ENCODE measurements around the gene LCE1A.

LCE1A gene

DNA sequence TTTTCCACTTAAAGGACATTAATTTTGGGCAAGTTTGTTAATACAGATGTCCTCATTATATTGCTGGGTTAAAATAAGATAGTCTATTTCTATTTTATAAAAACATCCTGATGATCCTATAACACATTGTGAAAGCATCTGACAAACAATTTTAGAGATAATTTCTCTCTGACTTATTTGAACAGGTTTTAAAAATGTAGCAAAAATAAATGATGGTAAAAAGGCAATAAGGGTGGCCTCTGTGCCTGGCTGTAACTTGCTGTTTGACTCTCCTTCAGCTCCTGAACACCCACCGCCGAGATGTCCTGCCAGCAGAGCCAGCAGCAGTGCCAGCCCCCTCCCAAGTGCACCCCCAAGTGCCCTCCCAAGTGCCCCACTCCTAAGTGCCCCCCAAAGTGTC, at the start of gene LCE1A:
Gene LCE1A, plus strand, starts transcription at position 301 of the 400 bp plus-strand sequence. Its CDS starts 0 bp downstream, at position 301.
- no peak for DNase-seq (ENCODE audit: low spot score)

GRCh38 chr1:152777510-152778137, 49.6 kb upstream of the LCE1A start:
- peak; percentile 10 for DNase-seq (ENCODE audit: low spot score)

GRCh38 chr1:152783095-152783494, 44.2 kb upstream of the LCE1A start:
- DNase-seq (ENCODE audit: low spot score) = no peak

DNA sequence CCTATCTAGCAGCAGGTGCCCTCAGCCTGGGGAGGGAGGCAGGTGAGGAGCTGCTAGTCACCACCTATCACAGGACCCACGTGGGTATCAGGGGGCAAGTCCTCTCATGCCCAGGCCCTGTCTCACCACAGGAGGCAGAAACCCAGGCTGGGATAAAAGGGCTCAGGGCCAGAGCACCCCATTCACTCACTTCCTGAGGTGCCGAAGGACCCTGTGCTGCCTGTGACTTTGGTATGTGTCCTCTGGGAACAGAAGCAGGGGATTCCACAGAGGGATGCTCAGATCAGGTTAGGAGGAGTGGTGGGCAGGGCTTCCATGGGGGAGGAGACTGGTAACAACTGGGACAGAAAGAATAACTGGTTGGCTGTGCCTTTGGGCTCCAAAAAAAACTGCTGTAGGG, 41.2 kb upstream of the LCE1A start, which contains the start of gene LCE1E:
Gene LCE1E, plus strand, starts transcription at position 181 of the 400 bp plus-strand sequence. CDS start 1,043 bp downstream, outside the sequence.
- no peak for DNase-seq (ENCODE audit: low spot score)

- no peak for DNase-seq (ENCODE audit: low spot score)
Observed at GRCh38 chr1:152795686-152796085, 31.6 kb upstream of the LCE1A start.

- DNase-seq (ENCODE audit: low spot score) = no peak
Observed at GRCh38 chr1:152796421-152796820, 30.9 kb upstream of the LCE1A start, which contains the start of gene LCE1D. Gene LCE1D (plus strand): TSS chr1:152796721. CDS start chr1:152797795, 1,074 bp downstream.

DNA sequence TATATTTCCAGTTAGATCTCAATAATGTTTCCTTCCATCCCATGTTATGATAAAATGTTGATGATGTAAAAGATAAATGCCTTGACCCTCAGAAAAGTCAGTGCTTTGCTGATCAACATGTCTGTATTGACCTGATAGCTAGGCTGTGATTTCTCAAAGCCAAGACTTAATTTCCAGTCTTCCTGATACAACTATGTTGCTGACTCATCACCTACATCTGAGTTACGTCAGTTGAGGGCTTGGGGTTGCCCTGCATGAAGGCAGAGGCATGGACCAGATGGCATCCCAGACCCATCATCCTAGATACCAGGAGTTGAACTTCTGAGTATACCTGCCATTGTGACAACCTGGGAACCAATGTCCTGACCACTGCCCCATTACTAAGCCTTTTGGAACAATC, 25.9 kb upstream of the LCE1A start:
- DNase-seq (ENCODE audit: low spot score) = no peak

DNA sequence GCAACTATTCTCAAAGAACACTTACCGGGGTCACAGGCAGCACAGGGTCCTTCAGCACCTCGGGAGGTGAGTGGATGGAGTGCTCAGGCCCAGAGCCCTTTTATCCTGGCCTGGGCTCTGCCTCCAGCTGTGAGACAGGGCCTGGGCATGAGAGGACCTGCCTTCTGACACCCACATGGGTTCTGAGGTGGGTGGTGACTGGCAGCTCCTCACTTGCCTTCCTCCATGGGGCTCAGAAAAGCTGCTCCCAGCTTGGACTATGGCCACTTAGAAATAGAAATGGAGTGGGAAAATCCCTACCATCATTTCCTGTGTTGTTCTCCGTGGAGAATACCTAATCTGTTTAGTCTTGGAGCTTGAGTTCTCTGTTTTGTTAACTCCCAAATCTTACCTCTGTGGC, 20.7 kb upstream of the LCE1A start, which contains the start of gene LCE1C:
Gene LCE1C, minus strand, starts transcription at position 76 of the 400 bp plus-strand sequence. CDS start 1,173 bp downstream, outside the sequence.
- no peak for DNase-seq (ENCODE audit: low spot score)

DNA sequence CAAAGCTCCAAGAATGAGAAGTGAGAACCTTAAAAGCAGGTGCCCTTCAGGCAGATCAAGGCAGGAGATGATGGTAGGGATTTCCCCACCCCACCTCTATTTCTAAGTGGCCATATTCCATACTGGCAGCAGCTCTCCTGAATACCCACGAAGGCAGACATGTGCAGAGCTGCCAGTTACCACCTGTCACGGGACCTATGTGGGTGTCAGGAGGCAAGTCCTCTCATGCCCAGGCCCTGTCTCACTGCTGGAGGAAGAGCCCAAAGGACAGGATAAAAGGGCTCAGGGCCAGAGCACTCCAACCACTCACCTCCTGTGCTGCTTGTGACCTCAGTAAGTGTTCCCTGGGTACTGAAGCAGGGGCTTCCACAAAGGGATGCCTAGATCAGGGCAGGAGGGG, 16.2 kb upstream of the LCE1A start:
- DNase-seq (ENCODE audit: low spot score) = no peak

GRCh38 chr1:152811671-152812070, 15.6 kb upstream of the LCE1A start, which contains the start of gene LCE1B:
Gene LCE1B (plus strand): TSS chr1:152811971. CDS start chr1:152812447, 476 bp downstream.
- no peak for DNase-seq (ENCODE audit: low spot score)

GRCh38 chr1:152817309-152817708, 10.0 kb upstream of the LCE1A start:
- no peak for DNase-seq (ENCODE audit: low spot score)

DNA sequence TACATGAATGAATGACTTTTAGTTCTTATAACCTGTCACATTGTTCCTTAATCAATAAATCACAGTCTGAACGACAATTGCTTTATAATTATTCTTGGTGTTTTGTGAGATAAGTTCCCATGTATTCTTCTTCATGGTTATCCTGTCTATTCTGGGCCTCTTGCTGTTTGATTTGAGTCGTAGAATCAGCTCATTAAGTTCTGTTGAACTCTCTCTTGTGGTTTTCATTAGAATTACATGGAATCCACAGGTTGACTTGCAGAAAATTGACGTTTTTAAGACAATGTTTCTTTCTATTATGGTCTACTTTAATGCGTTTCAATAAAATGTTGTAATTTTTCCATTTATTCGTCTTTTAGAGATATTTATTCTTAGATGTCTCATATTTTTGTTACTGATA, 4.0 kb upstream of the LCE1A start:
- no peak for DNase-seq (ENCODE audit: low spot score)

DNA sequence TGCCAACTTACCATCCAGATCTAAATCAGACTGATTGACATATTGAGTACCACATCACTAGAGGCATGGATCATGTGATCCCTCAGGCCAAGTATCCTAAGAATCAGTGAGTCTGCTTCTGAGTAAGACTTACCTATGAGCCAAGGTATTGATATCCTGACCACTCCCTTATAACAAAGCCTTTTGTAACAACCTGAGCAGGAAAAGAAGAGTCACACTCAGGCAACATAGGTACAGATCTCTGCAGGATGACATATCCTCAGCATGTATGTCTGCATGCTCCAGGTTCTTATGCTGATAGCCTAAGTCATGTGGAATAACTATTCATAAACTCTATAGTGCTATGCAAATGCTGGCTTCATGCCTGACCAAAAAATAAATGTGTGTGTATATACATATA, 2.3 kb upstream of the LCE1A start:
- DNase-seq (ENCODE audit: low spot score) = no peak

GRCh38 chr1:152836870-152837269, 9.6 kb downstream of the LCE1A start:
- DNase-seq (ENCODE audit: low spot score) = no peak

GRCh38 chr1:152842556-152842955, 15.3 kb downstream of the LCE1A start, which contains the start of gene LCE6A:
Gene LCE6A (plus strand): TSS chr1:152842856. CDS start chr1:152843521, 665 bp downstream.
- no peak for DNase-seq (ENCODE audit: low spot score)

GRCh38 chr1:152855661-152856060, 28.4 kb downstream of the LCE1A start:
- no peak for DNase-seq (ENCODE audit: low spot score)

- DNase-seq (ENCODE audit: low spot score) = no peak
Observed at GRCh38 chr1:152858062-152858461, 30.8 kb downstream of the LCE1A start.

GRCh38 chr1:152859696-152860095, 32.4 kb downstream of the LCE1A start, which contains the start of gene LCE7A:
Gene LCE7A (plus strand): TSS chr1:152859996. CDS start chr1:152860698, 702 bp downstream.
- DNase-seq (ENCODE audit: low spot score) = no peak

DNA sequence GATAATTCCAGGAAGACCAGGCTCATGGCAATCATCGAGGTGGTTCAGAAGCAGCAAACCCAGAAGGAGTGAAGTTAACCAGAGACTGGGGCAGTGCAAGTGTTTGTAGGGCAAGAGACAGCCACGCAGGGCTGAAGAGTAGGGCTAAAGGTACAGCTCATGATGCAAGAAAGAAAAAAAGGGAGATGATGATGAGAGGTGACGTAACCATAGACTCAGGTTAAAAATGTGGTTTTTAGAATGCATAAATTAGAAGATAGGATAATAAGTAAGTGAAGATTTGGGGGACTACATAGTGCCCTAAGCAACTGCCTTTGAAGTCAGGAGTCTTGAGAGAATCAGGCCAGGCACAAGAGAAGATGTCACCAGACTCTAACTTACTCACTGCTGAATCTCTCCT, 32.9 kb downstream of the LCE1A start:
- no peak for DNase-seq (ENCODE audit: low spot score)

GRCh38 chr1:152861374-152861773, 34.1 kb downstream of the LCE1A start:
- no peak for DNase-seq (ENCODE audit: low spot score)

GRCh38 chr1:152864443-152864842, 37.2 kb downstream of the LCE1A start:
- DNase-seq (ENCODE audit: low spot score) = no peak

GRCh38 chr1:152866321-152866720, 39.0 kb downstream of the LCE1A start:
- peak; percentile 7 for DNase-seq (ENCODE audit: low spot score)

GRCh38 chr1:152869808-152870419, 42.6 kb downstream of the LCE1A start:
- DNase-seq (ENCODE audit: low spot score) = peak; percentile 68
